ENCODE measurements around the gene ASB13. TPM values are rescaled to one million over a fixed set of nuclear protein-coding genes. Genes with fewer than 3 reads are reported as not detected.
A peak's percentile ranks its signal among the peaks of the same experiment; 100 is the strongest.

The ASB13 gene
- polyA plus RNA-seq, 3 donors: 13.3 to 44.1 (median 37.8) TPM

- Histone ChIP-seq H3K4me3 (replicated peaks in 1 of 3; ENCODE audit: low read depth in 2 of 3, low read length in 3 of 3) (no peak overlapping the region), H3K36me3 (replicated peaks in 1 of 2; ENCODE audit: control insufficient read depth in 1 of 2, insufficient read depth in 2 of 2, low read length in 2 of 2) (no peaks in the 10 kb centered on the region), H3K27ac (ENCODE audit: low read depth in 1 of 2, low read length in 2 of 2) (no peak overlapping the region), H4K20me1 (ENCODE audit: insufficient read depth, low read length) (no peaks in the 10 kb centered on the region), H3K9ac (ENCODE audit: insufficient read depth, low read length, poor library complexity, severe bottlenecking) (no peak overlapping the region), H3K9me3 (replicated peaks in 1 of 2; ENCODE audit: control insufficient read depth in 1 of 2, insufficient read depth in 1 of 2, low read length in 2 of 2) (peaks cover 0 to 7% of the 10 kb centered on the region in 2 donors), H3K4me2 (replicated peaks; ENCODE audit: extremely low read depth, low read length, poor library complexity, severe bottlenecking) (no peak overlapping the region), H2AFZ (ENCODE audit: insufficient read depth, low read depth, low read length, poor library complexity, severe bottlenecking) (no peak overlapping the region), H3K79me2 (ENCODE audit: insufficient read depth, low read length) (no peaks in the 10 kb centered on the region), H3K27me3 (ENCODE audit: control insufficient read depth in 2 of 2, insufficient read depth in 2 of 2, low read length in 2 of 2) (no peaks in the 10 kb centered on the region), H3K4me1 (ENCODE audit: control insufficient read depth in 1 of 2, insufficient read depth in 2 of 2, low read length in 2 of 2) (no peaks in the 10 kb centered on the region)
- Mint-ChIP-seq H3K4me1 (peaks cover 6% of the 10 kb centered on the region), H3K27me3 (ENCODE audit: low read depth in 3 of 3) (peaks cover 4 to 5% (median 4%) of the 10 kb centered on the region in 3 donors), H3K27ac (peak overlapping the region in 2 of 7 donors; percentile 47 to 48), H3K36me3 (no peaks in the 10 kb centered on the region), H3K9me3 (peaks cover 0 to 8% (median 5%) of the 10 kb centered on the region in 7 donors), H3K4me3 (no peak overlapping the region)
- TF ChIP-seq CTCF (IDR thresholded peaks at IDR 0.05): no peak
- 98% methylated on average over 6 of the region's 9 CpGs for WGBS (ENCODE audit: insufficient coverage)
- DNase-seq: no peak
- intact Hi-C loops (cut with micrococcal nuclease): no loop called here
These were observed 62.0 kb downstream of the ASB13 start for GRCh38 chr10:5604236-5604925.

GRCh38 chr10:5603848-5604170 lies 62.6 kb downstream of the ASB13 start:
- Mint-ChIP-seq H3K27ac (no peak overlapping the region), H3K36me3 (no peaks in the 10 kb centered on the region), H3K9me3 (peaks cover 0 to 8% (median 5%) of the 10 kb centered on the region in 7 donors), H3K4me1 (peaks cover 6% of the 10 kb centered on the region), H3K4me3 (no peak overlapping the region), H3K27me3 (ENCODE audit: low read depth in 3 of 3) (peaks cover 2 to 5% (median 4%) of the 10 kb centered on the region in 3 donors)
- Histone ChIP-seq H3K27me3 (ENCODE audit: control insufficient read depth in 2 of 2, insufficient read depth in 2 of 2, low read length in 2 of 2) (no peaks in the 10 kb centered on the region), H2AFZ (ENCODE audit: insufficient read depth, low read depth, low read length, poor library complexity, severe bottlenecking) (no peak overlapping the region), H3K27ac (ENCODE audit: low read depth in 1 of 2, low read length in 2 of 2) (no peak overlapping the region), H3K79me2 (ENCODE audit: insufficient read depth, low read length) (no peaks in the 10 kb centered on the region), H3K4me2 (replicated peaks; ENCODE audit: extremely low read depth, low read length, poor library complexity, severe bottlenecking) (no peak overlapping the region), H3K9ac (ENCODE audit: insufficient read depth, low read length, poor library complexity, severe bottlenecking) (no peak overlapping the region), H3K9me3 (replicated peaks in 1 of 2; ENCODE audit: control insufficient read depth in 1 of 2, insufficient read depth in 1 of 2, low read length in 2 of 2) (peaks cover 0 to 7% of the 10 kb centered on the region in 2 donors), H3K36me3 (replicated peaks in 1 of 2; ENCODE audit: control insufficient read depth in 1 of 2, insufficient read depth in 2 of 2, low read length in 2 of 2) (no peaks in the 10 kb centered on the region), H3K4me1 (ENCODE audit: control insufficient read depth in 1 of 2, insufficient read depth in 2 of 2, low read length in 2 of 2) (no peaks in the 10 kb centered on the region), H4K20me1 (ENCODE audit: insufficient read depth, low read length) (no peaks in the 10 kb centered on the region), H3K4me3 (replicated peaks in 1 of 3; ENCODE audit: low read depth in 2 of 3, low read length in 3 of 3) (no peak overlapping the region)
- no peak for TF ChIP-seq CTCF (IDR thresholded peaks at IDR 0.05)
- WGBS (ENCODE audit: insufficient coverage): 81% methylated on average over 11 of the region's 13 CpGs
- intact Hi-C loops (cut with micrococcal nuclease): no loop called here
- DNase-seq: no peak

All from CD14-positive monocyte (primary cell).